HL-60 (cell line): ENCODE results near the gene ABCA7.

Experiments used
- CTCF ChIP-seq: IDR thresholded peaks from one replicate; pipeline ENCODE4 v1.5.1; 2011; ENCODE audit warnings: low read length, control low read depth, inconsistent platforms; ENCODE audit not compliant: insufficient read depth
- GABPA ChIP-seq: IDR thresholded peaks from 2 replicates; pipeline ENCODE4 v1.6.1; 2012; ENCODE audit warnings: low read depth
- POLR2AphosphoS5 ChIP-seq: IDR thresholded peaks from 2 replicates; pipeline ENCODE4 v1.6.1; 2012; ENCODE audit warnings: low read depth
- REST ChIP-seq: IDR thresholded peaks from 2 replicates; pipeline ENCODE4 v1.6.1; 2012; ENCODE audit warnings: low read depth; ENCODE audit not compliant: insufficient replicate concordance
- SPI1 ChIP-seq: IDR thresholded peaks from 2 replicates; pipeline ENCODE4 v1.6.1; 2012; ENCODE audit warnings: low read depth, mild to moderate bottlenecking, borderline replicate concordance

GRCh38 chr19:1102407-1103131 lies 62.7 kb downstream of the ABCA7 start:
- no peak for TF ChIP-seq CTCF
- TF ChIP-seq REST, result no peak
- TF ChIP-seq POLR2AphosphoS5, result no peak
- no peak for TF ChIP-seq GABPA
- no peak for TF ChIP-seq SPI1
